Lower lobe of right lung (tissue), 2 donors: ENCODE measurements around the gene TTC31. TPM values are rescaled to one million over a fixed set of nuclear protein-coding genes. Genes with fewer than 3 reads are reported as not detected.
A peak's percentile ranks its signal among the peaks of the same experiment; 100 is the strongest.
"Not testable (repeated sequence)": the region's sequence is repeated elsewhere in the genome, so short reads cannot be mapped to it uniquely, and the experiment has no call there.

Source experiments
- ATAC-seq, 2 donors: fragments of 200-7000 bp; cut with Tn5 transposase; one replicate each; pipeline ENCODE4 v1.9.1; 2020 to 2022; ENCODE audit warnings: mild to moderate bottlenecking in 2 of 2, moderate library complexity in 2 of 2
- DNase-seq: peaks from one replicate; pipeline ENCODE4 v3.0.0-alpha.2; 2020
- H3K27ac ChIP-seq: fragments of 200-600 bp; one replicate; pipeline ENCODE4 v1.8.0; 2022
- H3K27me3 ChIP-seq: fragments of 200-600 bp; one replicate; pipeline ENCODE4 v1.8.0; 2022; ENCODE audit warnings: low read depth
- H3K36me3 ChIP-seq: fragments of 200-600 bp; one replicate; pipeline ENCODE4 v1.8.0; 2022; ENCODE audit warnings: mild to moderate bottlenecking
- H3K4me1 ChIP-seq: fragments of 200-600 bp; one replicate; pipeline ENCODE4 v1.8.0; 2022
- H3K4me3 ChIP-seq: fragments of 200-600 bp; one replicate; pipeline ENCODE4 v1.8.0; 2022; ENCODE audit warnings: mild to moderate bottlenecking
- H3K9me3 ChIP-seq: fragments of 200-600 bp; one replicate; pipeline ENCODE4 v1.8.0; 2022
- CTCF ChIP-seq: fragments of 200-600 bp; IDR thresholded peaks from one replicate; pipeline ENCODE4 v1.8.0; 2022; ENCODE audit warnings: antibody characterized with exemption, mild to moderate bottlenecking
- intact Hi-C: fragments of 100-400 bp; cut with DNase I; formaldehyde crosslinking; loops from one replicate; pipeline ENCODE4 v1.11.0; 2022
- total RNA-seq: library from RNA; stranded (reverse); fragmentation: NEBNext Ultra II Directional; extraction: Animal tissue kit (Norgen Biotek cat#: 25700); gene quantifications from one replicate; pipeline ENCODE4 v1.2.1, GENCODE V29; 2021
- donor health status: DM: no; HTN: yes; CAD: no; lungs with severe emphysema.

Gene TTC31
- total RNA-seq, 1 donor from 2014 or later: 23.0 TPM

GRCh38 chr2:74457129-74457548 is 25.7 kb upstream of the TTC31 start:
- H3K4me1 ChIP-seq: peaks cover 36% of the 10 kb centered on the region
- TF ChIP-seq CTCF: no peak
- peak overlapping the region; percentile 74 for H3K4me3 ChIP-seq
- H3K27ac ChIP-seq: peak overlapping the region; percentile 97
- DNase-seq: no peak
- peaks cover 13% of the 10 kb centered on the region for H3K36me3 ChIP-seq
- H3K9me3 ChIP-seq: no peaks in the 10 kb centered on the region
- intact Hi-C loops: no loop called here
- no peaks in the 10 kb centered on the region for H3K27me3 ChIP-seq
- ATAC-seq: no peak

- intact Hi-C loops: no loop called here
- H3K4me3 ChIP-seq: peak overlapping the region; percentile 74
- no peaks in the 10 kb centered on the region for H3K9me3 ChIP-seq
- peaks cover 18% of the 10 kb centered on the region for H3K36me3 ChIP-seq
- TF ChIP-seq CTCF: no peak
- H3K4me1 ChIP-seq: peaks cover 36% of the 10 kb centered on the region
- DNase-seq (peak; percentile 81), ATAC-seq (peak; percentile 61 to 64)
- H3K27me3 ChIP-seq: no peaks in the 10 kb centered on the region
- H3K27ac ChIP-seq: peak overlapping the region; percentile 97
Observed at GRCh38 chr2:74457549-74458131, 25.2 kb upstream of the TTC31 start.

- no peak for TF ChIP-seq CTCF
- peak; percentile 100 for DNase-seq
- peaks cover 38% of the 10 kb centered on the region for H3K4me1 ChIP-seq
- no peaks in the 10 kb centered on the region for H3K9me3 ChIP-seq
- peaks cover 24% of the 10 kb centered on the region for H3K36me3 ChIP-seq
- H3K27me3 ChIP-seq: no peaks in the 10 kb centered on the region
- H3K4me3 ChIP-seq: peak within 1 kb of the TSS; percentile 74
- intact Hi-C loops: no loop called here
- peak; percentile 95 to 96 for ATAC-seq
- peak within 1 kb of the TSS; percentile 97 for H3K27ac ChIP-seq
Observed at GRCh38 chr2:74458132-74458937, 24.5 kb upstream of the TTC31 start, which contains the start of gene WBP1. TSS of gene WBP1 (plus strand) at chr2:74458438. CDS start at chr2:74458603, 165 bp downstream.

- Histone ChIP-seq H3K4me3 (peak overlapping the region; percentile 74), H3K4me1 (peaks cover 44% of the 10 kb centered on the region), H3K27ac (peak overlapping the region; percentile 81), H3K27me3 (no peaks in the 10 kb centered on the region), H3K36me3 (peaks cover 24% of the 10 kb centered on the region), H3K9me3 (no peaks in the 10 kb centered on the region)
- intact Hi-C loops: no loop called here
- DNase-seq (no peak), ATAC-seq (no peak)
- TF ChIP-seq CTCF: no peak
Observed at GRCh38 chr2:74458938-74459363, 23.9 kb upstream of the TTC31 start.

- H3K27me3 ChIP-seq, intact Hi-C loops, DNase-seq, ATAC-seq, H3K9me3 ChIP-seq, H3K27ac ChIP-seq, H3K4me3 ChIP-seq: not testable (repeated sequence)
- H3K36me3 ChIP-seq: peaks cover 24% of the 10 kb centered on the region
- peaks cover 51% of the 10 kb centered on the region for H3K4me1 ChIP-seq
Observed at GRCh38 chr2:74459503-74460118, 23.3 kb upstream of the TTC31 start.

GRCh38 chr2:74460187-74460586 is 22.7 kb upstream of the TTC31 start:
- H3K4me3 ChIP-seq, H3K27me3 ChIP-seq, DNase-seq, H3K27ac ChIP-seq, intact Hi-C loops, ATAC-seq, H3K9me3 ChIP-seq: not testable (repeated sequence)
- Histone ChIP-seq H3K36me3 (peaks cover 24% of the 10 kb centered on the region), H3K4me1 (peaks cover 51% of the 10 kb centered on the region)
